SU-DHL-6 (cell line): ENCODE data around the gene ATN1.

Experiments used
- H2AFZ ChIP-seq: fragments of 200-600 bp; sonication (generic); 2 replicates; pipeline ENCODE4 v1.6.1; 2014; ENCODE audit warnings: low read depth, mild to moderate bottlenecking, moderate library complexity, mixed read lengths, antibody characterized with exemption, low read length; ENCODE audit not compliant: severe bottlenecking
- H3F3A ChIP-seq: fragments of 200-600 bp; shearing (Covaris generic); 2 replicates; pipeline ENCODE4 v1.6.0; 2016; ENCODE audit warnings: antibody characterized with exemption, mild to moderate bottlenecking; ENCODE audit not compliant: insufficient read depth
- H3K27ac ChIP-seq: fragments of 200-600 bp; sonication (generic); 2 replicates; pipeline ENCODE4 v1.5.1; 2016; ENCODE audit warnings: low read depth, mild to moderate bottlenecking, low read length, moderate library complexity, mixed read lengths
- H3K27me3 ChIP-seq: fragments of 200-600 bp; sonication (generic), shearing (Covaris generic); 2 replicates; pipeline ENCODE4 v1.6.0; 2014; ENCODE audit warnings: mild to moderate bottlenecking, low read length
- H3K36me3 ChIP-seq: fragments of 200-600 bp; sonication (generic); 2 replicates; pipeline ENCODE4 v1.6.1; 2014; ENCODE audit warnings: mild to moderate bottlenecking, low read length, mixed read lengths
- H3K4me2 ChIP-seq: fragments of 300-600, 200-600 bp; shearing (Covaris generic), sonication (generic); 2 replicates; pipeline ENCODE4 v1.6.0; 2014; ENCODE audit warnings: low read length, low read depth, mild to moderate bottlenecking; ENCODE audit not compliant: poor library complexity, severe bottlenecking
- H3K4me3 ChIP-seq: fragments of 200-600 bp; sonication (generic); 2 replicates; pipeline ENCODE4 v1.5.1; 2014; ENCODE audit warnings: antibody characterized with exemption, low read length, mild to moderate bottlenecking, mixed read lengths; ENCODE audit not compliant: insufficient read depth, poor library complexity, severe bottlenecking
- H3K79me2 ChIP-seq: fragments of 200-600 bp; sonication (generic); 2 replicates; pipeline ENCODE4 v1.6.1; 2014; ENCODE audit warnings: mild to moderate bottlenecking, low read length, moderate library complexity; ENCODE audit not compliant: insufficient read depth
- H3K9ac ChIP-seq: fragments of 200-600 bp; sonication (generic); 2 replicates; pipeline ENCODE4 v1.7.0; 2014; ENCODE audit warnings: mild to moderate bottlenecking, low read length
- H3K9me2 ChIP-seq: fragments of 200-600 bp; sonication (generic); replicated peaks from 2 replicates; pipeline ENCODE4 v1.6.1; 2014; ENCODE audit warnings: low read length; ENCODE audit not compliant: insufficient read depth
- H3K9me3 ChIP-seq: fragments of 200-600 bp; sonication (generic); 2 replicates; pipeline ENCODE4 v1.6.1; 2014; ENCODE audit warnings: low read length, mixed read lengths; ENCODE audit not compliant: insufficient read depth
- H4K20me1 ChIP-seq: fragments of 200-600 bp; sonication (generic); 2 replicates; pipeline ENCODE4 v1.6.1; 2014; ENCODE audit warnings: low read depth, mild to moderate bottlenecking, antibody characterized with exemption, low read length, moderate library complexity, mixed read lengths
- CTCF ChIP-seq: fragments of 200-600 bp; sonication (generic); IDR thresholded peaks from one replicate; pipeline ENCODE4 v1.5.1; 2017; ENCODE audit warnings: antibody characterized with exemption, mild to moderate bottlenecking, low read length, moderate library complexity; ENCODE audit not compliant: insufficient read depth, poor library complexity, severe bottlenecking
- EZH2phosphoT487 ChIP-seq: fragments of 200-600 bp; sonication (generic), shearing (Covaris generic); conservative IDR thresholded peaks from 2 replicates; pipeline ENCODE4 v1.6.1; 2018; ENCODE audit warnings: mild to moderate bottlenecking, antibody characterized with exemption, low read length, moderate library complexity, mixed read lengths

Gene ATN1

GRCh38 chr12:6925239-6925539 is 2.6 kb upstream of the ATN1 start:
- TF ChIP-seq CTCF: no peak
- TF ChIP-seq EZH2phosphoT487: no peak
- H3K27me3 ChIP-seq: 0 out of 2 replicates have a peak, but pooled peaks cover 5% of the 10 kb centered on the region
- no peaks in the 10 kb centered on the region for H3F3A ChIP-seq
- H3K27ac ChIP-seq: no peak overlapping the region
- H3K4me3 ChIP-seq: no peak overlapping the region
- no peak overlapping the region for H3K9ac ChIP-seq
- H3K79me2 ChIP-seq: no peaks in the 10 kb centered on the region
- H3K9me2 ChIP-seq: no peaks in the 10 kb centered on the region
- H3K36me3 ChIP-seq: no peaks in the 10 kb centered on the region
- H2AFZ ChIP-seq: no peak overlapping the region
- H3K9me3 ChIP-seq: no peaks in the 10 kb centered on the region
- no peaks in the 10 kb centered on the region for H4K20me1 ChIP-seq
- H3K4me2 ChIP-seq: no peak overlapping the region

GRCh38 chr12:6925540-6926279 is 2.0 kb upstream of the ATN1 start:
- no peak for TF ChIP-seq EZH2phosphoT487
- no peak for TF ChIP-seq CTCF
- H3K36me3 ChIP-seq: no peaks in the 10 kb centered on the region
- H3F3A ChIP-seq: no peaks in the 10 kb centered on the region
- no peak overlapping the region for H3K27ac ChIP-seq
- H3K9me3 ChIP-seq: no peaks in the 10 kb centered on the region
- 0 out of 2 replicates have a peak, but pooled peaks cover 5% of the 10 kb centered on the region for H3K27me3 ChIP-seq
- no peak overlapping the region for H3K9ac ChIP-seq
- no peaks in the 10 kb centered on the region for H3K9me2 ChIP-seq
- H4K20me1 ChIP-seq: no peaks in the 10 kb centered on the region
- no peaks in the 10 kb centered on the region for H3K79me2 ChIP-seq
- H2AFZ ChIP-seq: no peak overlapping the region
- H3K4me3 ChIP-seq: no peak overlapping the region
- no peak overlapping the region for H3K4me2 ChIP-seq

- Histone ChIP-seq H3K9ac (no peak overlapping the region), H3F3A (no peaks in the 10 kb centered on the region; the same call in 1 of the 2 replicates), H3K36me3 (no peaks in the 10 kb centered on the region), H3K27me3 (0 out of 2 replicates have a peak, but pooled peaks cover 5% of the 10 kb centered on the region), H4K20me1 (no peaks in the 10 kb centered on the region), H2AFZ (no peak overlapping the region), H3K9me2 (no peaks in the 10 kb centered on the region), H3K4me3 (no peak overlapping the region), H3K9me3 (no peaks in the 10 kb centered on the region), H3K4me2 (no peak overlapping the region), H3K79me2 (no peaks in the 10 kb centered on the region), H3K27ac (no peak overlapping the region)
- TF ChIP-seq EZH2phosphoT487 (no peak), CTCF (no peak)
Measured at GRCh38 chr12:6928022-6928702, 403 bp downstream of the ATN1 start.
